Hepatocyte (in vitro differentiated cells): ENCODE measurements around the gene PICK1.

ENCODE experiments used
- CTCF ChIP-seq: fragments of 200-600 bp; sonication (generic); IDR thresholded peaks from 2 replicates; pipeline ENCODE4 v1.5.1; 2016; ENCODE audit warnings: antibody characterized with exemption, mild to moderate bottlenecking; ENCODE audit not compliant: poor library complexity
- EZH2 ChIP-seq: fragments of 200-600 bp; sonication (generic); IDR thresholded peaks from 2 replicates; pipeline ENCODE4 v1.6.1; 2016; ENCODE audit warnings: antibody characterized with exemption, mild to moderate bottlenecking, borderline replicate concordance
- EZH2phosphoT487 ChIP-seq: fragments of 200-600 bp; sonication (generic); IDR thresholded peaks from one replicate; pipeline ENCODE4 v1.6.1; 2018; ENCODE audit warnings: antibody characterized with exemption, mild to moderate bottlenecking, low read depth, moderate library complexity; ENCODE audit not compliant: unreplicated experiment, severe bottlenecking

- TF ChIP-seq CTCF (peak; percentile 83), EZH2phosphoT487 (no peak), EZH2 (no peak)
These were observed 5.0 kb upstream of the PICK1 start for GRCh38 chr22:38051900-38052862.
